ENCODE results near the gene GABRR3.

DNA sequence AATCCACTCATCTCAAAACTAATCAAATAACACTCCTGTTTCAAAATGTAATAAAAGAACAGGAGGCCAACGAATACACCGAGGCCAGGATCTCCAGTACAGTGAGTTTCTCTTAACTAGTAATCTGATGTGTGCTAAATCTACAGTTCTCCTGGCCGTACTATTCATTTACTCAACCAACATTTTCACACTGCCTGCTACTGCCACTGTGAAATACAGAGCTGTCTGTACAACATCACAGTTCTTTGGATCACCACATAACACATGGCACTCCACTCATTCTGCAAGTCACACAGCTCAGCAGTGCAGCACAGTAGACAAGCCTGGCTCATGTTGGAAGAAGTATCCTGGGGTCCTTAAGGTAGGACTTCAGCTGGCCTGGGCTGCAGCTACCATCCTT is 84.8 kb downstream of the GABRR3 start:
- TF ChIP-seq EZH2 (IDR thresholded peaks at IDR 0.05) (no peak), FOXP2 (optimal IDR thresholded peaks at IDR 0.05; ENCODE audit: control extremely low read depth, extremely low read length, insufficient read depth) (no peak), POLR2AphosphoS5 (IDR thresholded peaks at IDR 0.05; ENCODE audit: borderline replicate concordance, low read depth, low read length) (no peak)

Measured in SK-N-MC (cell line).